GM12878 (cell line): ENCODE measurements around the gene OR7A10. TPM values are rescaled to one million over a fixed set of nuclear protein-coding genes. Genes with fewer than 3 reads are reported as not detected.

ENCODE experiments used
- ATAC-seq: fragments of 200-7000 bp; cut with Tn5 transposase; 3 replicates; pipeline ENCODE4 v1.9.1; 2020; ENCODE audit warnings: mild to moderate bottlenecking, moderate library complexity
- BruUV-seq: library from RNA; stranded (reverse); fragments of 400-500 nt; replicated peaks from 2 replicates; lab custom pipeline; 2021; lab: Mats Ljungman, UMichigan
- CTCF ChIA-PET: fragments of 300-600 bp; sonication (Branson Sonifier 250); formaldehyde crosslinking; extraction: SDS; loops from one replicate; lab custom pipeline; 2021; ENCODE audit warnings: inconsistent platforms; lab: Yijun Ruan, JAX
- POLR2A ChIA-PET: fragments of 350-600 bp; formaldehyde crosslinking; extraction: SDS; loops from one replicate; lab custom pipeline; 2021; ENCODE audit warnings: inconsistent platforms; lab: Charles Lee
- RAD21 ChIA-PET: fragments of 300-600 bp; sonication (Branson Sonifier 250); formaldehyde crosslinking; loops from one replicate; lab custom pipeline; 2023; ENCODE audit warnings: antibody characterized with exemption; ENCODE audit not compliant: unreplicated experiment; lab: Charles Lee
- SMC1A ChIA-PET: fragments of 300-600 bp; sonication (Branson Sonifier 250); formaldehyde crosslinking; loops from one replicate; lab custom pipeline; 2023; ENCODE audit not compliant: unreplicated experiment, uncharacterized antibody; lab: Charles Lee
- DNase-seq: peaks from one replicate; pipeline ENCODE4 v3.0.0-alpha.2; 2011; ENCODE audit warnings: low read depth, low spot score
- FAIRE-seq: peaks from 3 replicates; lab custom pipeline; 2011; peaks lifted over from hg19 to GRCh38; lab: Jason Lieb, UNC
- H2AFZ ChIP-seq: 2 replicates; pipeline ENCODE4 v1.6.0; 2011; ENCODE audit warnings: low read depth, low read length, control low read depth; ENCODE audit not compliant: control insufficient read depth
- H3K27ac ChIP-seq: 2 replicates; pipeline ENCODE4 v1.5.1; 2011; ENCODE audit warnings: control low read depth; ENCODE audit not compliant: control insufficient read depth, insufficient read depth
- H3K27me3 ChIP-seq, 2 experiments: replicated peaks in 1 of 2; 2 replicates each; pipeline versions ENCODE4 v1.6.0 to v1.6.1; 2011; ENCODE audit warnings: low read length in 1 of 2; ENCODE audit not compliant: control insufficient read depth in 2 of 2, insufficient read depth in 2 of 2
- H3K36me3 ChIP-seq, 2 experiments: 2 replicates each; pipeline ENCODE4 v1.5.1; 2011; ENCODE audit warnings: low read length in 1 of 2; ENCODE audit not compliant: control insufficient read depth in 2 of 2, insufficient read depth in 2 of 2
- H3K4me1 ChIP-seq: 2 replicates; pipeline ENCODE4 v1.6.1; 2011; ENCODE audit warnings: mild to moderate bottlenecking, low read length, moderate library complexity, mixed read lengths; ENCODE audit not compliant: control insufficient read depth, insufficient read depth
- H3K4me2 ChIP-seq: 2 replicates; pipeline ENCODE4 v1.6.0; 2011; ENCODE audit warnings: control low read depth; ENCODE audit not compliant: control insufficient read depth, insufficient read depth
- H3K4me3 ChIP-seq: fragments of 200-600 bp; sonication (generic); 2 replicates; pipeline ENCODE4 v1.5.1; 2016
- H3K79me2 ChIP-seq: 2 replicates; pipeline ENCODE4 v1.6.0; 2011; ENCODE audit warnings: low read length; ENCODE audit not compliant: control insufficient read depth, insufficient read depth
- H3K9ac ChIP-seq: 2 replicates; pipeline ENCODE4 v1.8.0; 2011; ENCODE audit warnings: low read length, control low read depth, mixed read lengths; ENCODE audit not compliant: control insufficient read depth, insufficient read depth
- H3K9me3 ChIP-seq: replicated peaks from 3 replicates; pipeline ENCODE4 v1.5.1; 2011; ENCODE audit warnings: mild to moderate bottlenecking, low read length; ENCODE audit not compliant: control insufficient read depth, insufficient read depth
- H4K20me1 ChIP-seq: 2 replicates; pipeline ENCODE4 v1.6.0; 2011; ENCODE audit not compliant: control insufficient read depth, insufficient read depth
- CHD4 ChIP-seq: fragments of 200-600 bp; sonication (generic); IDR thresholded peaks from 2 replicates; pipeline ENCODE4 v1.6.1; 2016; ENCODE audit warnings: mild to moderate bottlenecking
- DPF2 ChIP-seq: fragments of 450-650 bp; IDR thresholded peaks from 2 replicates; pipeline ENCODE4 v1.6.1; 2017; ENCODE audit warnings: mild to moderate bottlenecking
- GATAD2B ChIP-seq: fragments of 450-650 bp; conservative IDR thresholded peaks from 2 replicates; pipeline ENCODE4 v1.6.1; 2017; ENCODE audit warnings: low read depth, mild to moderate bottlenecking, moderate library complexity
- NFYB ChIP-seq: IDR thresholded peaks from 2 replicates; pipeline ENCODE4 v1.6.1; 2011; ENCODE audit warnings: low read depth, mild to moderate bottlenecking, low read length, improper control_type of control experiment, moderate library complexity; ENCODE audit not compliant: insufficient read depth
- PML ChIP-seq: IDR thresholded peaks from 2 replicates; pipeline ENCODE4 v1.6.1; 2012; ENCODE audit warnings: low read length, inconsistent platforms
- RCOR1 ChIP-seq: conservative IDR thresholded peaks from 2 replicates; pipeline ENCODE4 v1.6.1; 2012; ENCODE audit warnings: low read depth, low read length, improper control_type of control experiment
- SIN3A ChIP-seq: IDR thresholded peaks from 2 replicates; pipeline ENCODE4 v1.6.1; 2012; ENCODE audit warnings: low read depth, low read length, improper control_type of control experiment
- SREBF2 ChIP-seq: IDR thresholded peaks from 2 replicates; pipeline ENCODE4 v1.6.1; 2012; ENCODE audit warnings: mild to moderate bottlenecking, low read length
- TARDBP ChIP-seq: IDR thresholded peaks from 2 replicates; pipeline ENCODE4 v1.6.1; 2016; ENCODE audit warnings: borderline replicate concordance
- YBX1 ChIP-seq: fragments of 450-650 bp; IDR thresholded peaks from 2 replicates; pipeline ENCODE4 v1.6.1; 2016; ENCODE audit warnings: antibody characterized with exemption
- YY1 ChIP-seq: IDR thresholded peaks from 2 replicates; pipeline ENCODE4 v1.6.1; 2011; ENCODE audit warnings: low read depth, mild to moderate bottlenecking, low read length
- ZNF207 ChIP-seq: fragments of 450-650 bp; IDR thresholded peaks from 2 replicates; pipeline ENCODE4 v1.6.1; 2014; ENCODE audit warnings: antibody characterized with exemption, mild to moderate bottlenecking, borderline replicate concordance
- ZNF217 ChIP-seq: fragments of 450-650 bp; IDR thresholded peaks from 2 replicates; pipeline ENCODE4 v1.6.1; 2017; ENCODE audit warnings: antibody characterized with exemption, mild to moderate bottlenecking
- WGBS: methylation state at CpG from one replicate; pipeline ENCODE4 v1.1.6; 2016; ENCODE audit warnings: low lambda C conversion rate; ENCODE audit not compliant: insufficient replicate concordance, insufficient coverage; ENCODE audit errors: missing lambda C conversion rate; 5-methylcytosine and 5-hydroxymethylcytosine counted together
- in situ Hi-C: fragments of 300-500 bp; cut with MboI; formaldehyde crosslinking; loops from 9 replicates; pipeline ENCODE4 v1.14.3; 2018; ENCODE audit warnings: mixed read lengths
- intact Hi-C: fragments of 100-400 bp; cut with micrococcal nuclease; formaldehyde crosslinking; loops from one replicate; pipeline ENCODE4 v1.14.2; 2022; ENCODE audit not compliant: unreplicated experiment
- polyA plus RNA-seq, 11 experiments: library from polyadenylated mRNA; depleted of rRNA in 4 of 11; unstranded in 6 of 11; stranded (reverse) in 5 of 11; fragments of >200 nt; fragmentation: Nextera tagmentation in 4 of 11; fragmentation: Illumina TruSeq in 1 of 11; extraction: Ambion mirVana in 4 of 11; extraction: Trizol in 1 of 11; gene quantifications; 1 replicate in 1 of 11; 2 replicates in 10 of 11; pipeline versions ENCODE4 v1.2.1 to v1.2.3, GENCODE V29; 2011 to 2016; ENCODE audit warnings: inconsistent platforms in 2 of 11, missing spikeins in 2 of 11, low read depth in 1 of 11
- total RNA-seq, 4 experiments: library from RNA; depleted of rRNA in 3 of 4; stranded (reverse); fragments of >200 nt in 3 of 4; fragmentation: Illumina TruSeq in 1 of 4; extraction: Trizol in 1 of 4; gene quantifications; 2 replicates each; pipeline versions ENCODE4 v1.2.1 to v1.2.3, GENCODE V29; 2013 to 2021
- TF ChIP-seq, protein P1 (sequence below): fragments of 450-650 bp; IDR thresholded peaks from 2 replicates; pipeline ENCODE4 v1.6.1; 2014; ENCODE audit warnings: mild to moderate bottlenecking
- TF ChIP-seq, protein P2 (sequence below): IDR thresholded peaks from 2 replicates; pipeline ENCODE4 v1.6.1; 2011; ENCODE audit warnings: borderline replicate concordance, low read depth, mild to moderate bottlenecking, moderate library complexity, mixed read lengths, low read length; ENCODE audit not compliant: insufficient read depth; ENCODE audit errors: extremely low read length
- TF ChIP-seq, protein P3 (sequence below): fragments of 450-650 bp; IDR thresholded peaks from 2 replicates; pipeline ENCODE4 v1.6.1; 2018; ENCODE audit warnings: mild to moderate bottlenecking, low read depth, moderate library complexity; ENCODE audit not compliant: partially characterized antibody
- TF ChIP-seq, protein P4 (sequence below): IDR thresholded peaks from 2 replicates; pipeline ENCODE4 v1.6.1; 2011; ENCODE audit warnings: low read depth, low read length, improper control_type of control experiment, borderline replicate concordance
- TF ChIP-seq, protein P5 (sequence below): fragments of 450-650 bp; IDR thresholded peaks from 2 replicates; pipeline ENCODE4 v1.6.1; 2016; ENCODE audit warnings: mild to moderate bottlenecking

OR7A10 gene
- total and polyA plus RNA-seq, 10 of the 15 experiments (the other 5 are each of a cell fraction or from before 2014, with no cell fraction given) = not detected

DNA sequence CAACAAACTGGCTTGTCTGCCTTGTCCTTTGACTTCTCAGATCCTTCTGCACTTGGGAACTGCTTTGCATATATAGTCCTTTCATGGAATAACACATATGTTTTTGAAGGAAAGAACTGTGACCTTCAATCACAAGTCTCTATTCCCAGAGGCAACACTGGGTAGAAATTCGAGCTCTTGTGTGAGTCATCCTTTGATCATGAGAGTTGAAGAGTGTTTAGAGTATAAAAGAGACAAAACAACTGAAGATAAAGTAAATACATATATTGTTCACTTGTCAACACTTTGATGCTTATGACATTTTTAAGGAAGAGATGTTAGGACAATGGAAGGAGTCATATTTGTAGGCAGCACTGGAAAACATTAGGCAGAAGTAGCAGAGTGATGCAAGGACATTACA, 8.5 kb downstream of the OR7A10 start:
- ChIA-PET CTCF (interaction anchor here (1.0 kb wide), 1 partner anchor 53 kb away, joined by 3 read pairs; no protein-coding TSS in a partner anchor), SMC1A (no interaction called here), POLR2A (no interaction called here), RAD21 (no interaction called here)
- FAIRE-seq = no peak
- Histone ChIP-seq H3K4me3 (no peak overlapping the region), H2AFZ (no peak overlapping the region), H3K36me3 (no peaks in the 10 kb centered on the region), H3K27ac (no peak overlapping the region), H3K4me2 (no peak overlapping the region), H3K79me2 (no peaks in the 10 kb centered on the region), H4K20me1 (no peaks in the 10 kb centered on the region), H3K9ac (no peak overlapping the region), H3K9me3 (no peaks in the 10 kb centered on the region), H3K4me1 (no peaks in the 10 kb centered on the region), H3K27me3 (no peaks in the 10 kb centered on the region; a peak in 1 of 4 replicates)
- intact Hi-C loops (no loop called here), in situ Hi-C loops (no loop called here)
- no peak for ATAC-seq
- no TSS peak for BruUV-seq
- 0% methylated on average over 1 of the region's 1 CpG for WGBS
- TF ChIP-seq DPF2 (no peak), CHD4 (no peak), GATAD2B (no peak), ZNF207 (no peak), PML (no peak), TARDBP (no peak), RCOR1 (no peak), NFYB (no peak), YY1 (no peak), SIN3A (no peak), ZNF217 (no peak), YBX1 (no peak), SREBF2 (no peak)
- TF ChIP-seq, protein P1, sequence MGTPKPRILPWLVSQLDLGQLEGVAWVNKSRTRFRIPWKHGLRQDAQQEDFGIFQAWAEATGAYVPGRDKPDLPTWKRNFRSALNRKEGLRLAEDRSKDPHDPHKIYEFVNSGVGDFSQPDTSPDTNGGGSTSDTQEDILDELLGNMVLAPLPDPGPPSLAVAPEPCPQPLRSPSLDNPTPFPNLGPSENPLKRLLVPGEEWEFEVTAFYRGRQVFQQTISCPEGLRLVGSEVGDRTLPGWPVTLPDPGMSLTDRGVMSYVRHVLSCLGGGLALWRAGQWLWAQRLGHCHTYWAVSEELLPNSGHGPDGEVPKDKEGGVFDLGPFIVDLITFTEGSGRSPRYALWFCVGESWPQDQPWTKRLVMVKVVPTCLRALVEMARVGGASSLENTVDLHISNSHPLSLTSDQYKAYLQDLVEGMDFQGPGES = no peak
- TF ChIP-seq, protein P2, sequence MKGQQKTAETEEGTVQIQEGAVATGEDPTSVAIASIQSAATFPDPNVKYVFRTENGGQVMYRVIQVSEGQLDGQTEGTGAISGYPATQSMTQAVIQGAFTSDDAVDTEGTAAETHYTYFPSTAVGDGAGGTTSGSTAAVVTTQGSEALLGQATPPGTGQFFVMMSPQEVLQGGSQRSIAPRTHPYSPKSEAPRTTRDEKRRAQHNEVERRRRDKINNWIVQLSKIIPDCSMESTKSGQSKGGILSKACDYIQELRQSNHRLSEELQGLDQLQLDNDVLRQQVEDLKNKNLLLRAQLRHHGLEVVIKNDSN = no peak
- TF ChIP-seq, protein P3, sequence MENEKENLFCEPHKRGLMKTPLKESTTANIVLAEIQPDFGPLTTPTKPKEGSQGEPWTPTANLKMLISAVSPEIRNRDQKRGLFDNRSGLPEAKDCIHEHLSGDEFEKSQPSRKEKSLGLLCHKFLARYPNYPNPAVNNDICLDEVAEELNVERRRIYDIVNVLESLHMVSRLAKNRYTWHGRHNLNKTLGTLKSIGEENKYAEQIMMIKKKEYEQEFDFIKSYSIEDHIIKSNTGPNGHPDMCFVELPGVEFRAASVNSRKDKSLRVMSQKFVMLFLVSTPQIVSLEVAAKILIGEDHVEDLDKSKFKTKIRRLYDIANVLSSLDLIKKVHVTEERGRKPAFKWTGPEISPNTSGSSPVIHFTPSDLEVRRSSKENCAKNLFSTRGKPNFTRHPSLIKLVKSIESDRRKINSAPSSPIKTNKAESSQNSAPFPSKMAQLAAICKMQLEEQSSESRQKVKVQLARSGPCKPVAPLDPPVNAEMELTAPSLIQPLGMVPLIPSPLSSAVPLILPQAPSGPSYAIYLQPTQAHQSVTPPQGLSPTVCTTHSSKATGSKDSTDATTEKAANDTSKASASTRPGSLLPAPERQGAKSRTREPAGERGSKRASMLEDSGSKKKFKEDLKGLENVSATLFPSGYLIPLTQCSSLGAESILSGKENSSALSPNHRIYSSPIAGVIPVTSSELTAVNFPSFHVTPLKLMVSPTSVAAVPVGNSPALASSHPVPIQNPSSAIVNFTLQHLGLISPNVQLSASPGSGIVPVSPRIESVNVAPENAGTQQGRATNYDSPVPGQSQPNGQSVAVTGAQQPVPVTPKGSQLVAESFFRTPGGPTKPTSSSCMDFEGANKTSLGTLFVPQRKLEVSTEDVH = no peak
- TF ChIP-seq, protein P4, sequence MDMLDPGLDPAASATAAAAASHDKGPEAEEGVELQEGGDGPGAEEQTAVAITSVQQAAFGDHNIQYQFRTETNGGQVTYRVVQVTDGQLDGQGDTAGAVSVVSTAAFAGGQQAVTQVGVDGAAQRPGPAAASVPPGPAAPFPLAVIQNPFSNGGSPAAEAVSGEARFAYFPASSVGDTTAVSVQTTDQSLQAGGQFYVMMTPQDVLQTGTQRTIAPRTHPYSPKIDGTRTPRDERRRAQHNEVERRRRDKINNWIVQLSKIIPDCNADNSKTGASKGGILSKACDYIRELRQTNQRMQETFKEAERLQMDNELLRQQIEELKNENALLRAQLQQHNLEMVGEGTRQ = no peak
- TF ChIP-seq, protein P5, sequence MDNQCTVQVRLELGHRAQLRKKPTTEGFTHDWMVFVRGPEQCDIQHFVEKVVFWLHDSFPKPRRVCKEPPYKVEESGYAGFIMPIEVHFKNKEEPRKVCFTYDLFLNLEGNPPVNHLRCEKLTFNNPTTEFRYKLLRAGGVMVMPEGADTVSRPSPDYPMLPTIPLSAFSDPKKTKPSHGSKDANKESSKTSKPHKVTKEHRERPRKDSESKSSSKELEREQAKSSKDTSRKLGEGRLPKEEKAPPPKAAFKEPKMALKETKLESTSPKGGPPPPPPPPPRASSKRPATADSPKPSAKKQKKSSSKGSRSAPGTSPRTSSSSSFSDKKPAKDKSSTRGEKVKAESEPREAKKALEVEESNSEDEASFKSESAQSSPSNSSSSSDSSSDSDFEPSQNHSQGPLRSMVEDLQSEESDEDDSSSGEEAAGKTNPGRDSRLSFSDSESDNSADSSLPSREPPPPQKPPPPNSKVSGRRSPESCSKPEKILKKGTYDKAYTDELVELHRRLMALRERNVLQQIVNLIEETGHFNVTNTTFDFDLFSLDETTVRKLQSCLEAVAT = no peak
- DNase-seq = no peak
